ENCODE results near the gene ROBO1.

Gene ROBO1

GRCh38 chr3:79250746-79251145 lies 517.1 kb downstream of the ROBO1 start:
- H3K27ac ChIP-seq, result no peak overlapping the region
- TF ChIP-seq ZFX (IDR thresholded peaks at IDR 0.05), result no peak
- TF ChIP-seq, protein P1, sequence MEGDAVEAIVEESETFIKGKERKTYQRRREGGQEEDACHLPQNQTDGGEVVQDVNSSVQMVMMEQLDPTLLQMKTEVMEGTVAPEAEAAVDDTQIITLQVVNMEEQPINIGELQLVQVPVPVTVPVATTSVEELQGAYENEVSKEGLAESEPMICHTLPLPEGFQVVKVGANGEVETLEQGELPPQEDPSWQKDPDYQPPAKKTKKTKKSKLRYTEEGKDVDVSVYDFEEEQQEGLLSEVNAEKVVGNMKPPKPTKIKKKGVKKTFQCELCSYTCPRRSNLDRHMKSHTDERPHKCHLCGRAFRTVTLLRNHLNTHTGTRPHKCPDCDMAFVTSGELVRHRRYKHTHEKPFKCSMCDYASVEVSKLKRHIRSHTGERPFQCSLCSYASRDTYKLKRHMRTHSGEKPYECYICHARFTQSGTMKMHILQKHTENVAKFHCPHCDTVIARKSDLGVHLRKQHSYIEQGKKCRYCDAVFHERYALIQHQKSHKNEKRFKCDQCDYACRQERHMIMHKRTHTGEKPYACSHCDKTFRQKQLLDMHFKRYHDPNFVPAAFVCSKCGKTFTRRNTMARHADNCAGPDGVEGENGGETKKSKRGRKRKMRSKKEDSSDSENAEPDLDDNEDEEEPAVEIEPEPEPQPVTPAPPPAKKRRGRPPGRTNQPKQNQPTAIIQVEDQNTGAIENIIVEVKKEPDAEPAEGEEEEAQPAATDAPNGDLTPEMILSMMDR (conservative IDR thresholded peaks at IDR 0.05), result no peak

DNA sequence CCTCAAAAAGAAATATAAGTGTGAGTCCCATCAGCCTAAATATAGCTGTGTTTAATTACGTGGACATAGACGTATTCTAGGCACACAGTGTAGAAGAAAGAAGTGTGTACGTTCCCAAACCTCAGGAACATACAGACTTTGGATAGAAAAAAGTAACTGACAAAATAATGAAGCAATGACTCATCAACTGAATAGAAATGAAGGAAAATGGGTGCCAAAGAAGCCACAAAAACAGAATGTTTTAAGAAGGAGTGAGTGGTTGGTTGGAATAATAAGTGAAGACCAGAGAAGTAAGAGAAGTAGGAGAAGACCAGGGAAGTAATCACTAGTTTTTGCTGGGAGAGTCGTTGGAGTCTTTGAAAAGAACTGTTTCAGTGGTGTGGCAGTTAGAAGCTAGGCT lies 518.1 kb downstream of the ROBO1 start:
- TF ChIP-seq ZFX (IDR thresholded peaks at IDR 0.05), result no peak
- TF ChIP-seq, protein P1 (conservative IDR thresholded peaks at IDR 0.05), result no peak
- no peak overlapping the region for H3K27ac ChIP-seq

DNA sequence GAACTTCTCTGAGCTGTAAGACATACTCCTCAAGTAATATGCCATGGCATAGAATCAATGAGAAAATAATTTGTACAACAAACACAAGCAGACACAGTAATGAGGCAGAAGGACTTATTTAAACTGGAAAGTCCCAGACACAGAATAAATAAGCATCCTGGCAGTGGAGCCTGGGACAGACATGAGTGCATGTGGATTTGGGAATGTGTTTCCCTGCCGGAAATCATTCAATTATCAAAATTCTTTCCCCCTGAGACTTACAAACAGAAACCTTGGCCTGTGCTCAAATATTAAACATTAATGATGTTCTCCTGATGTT lies 520.1 kb downstream of the ROBO1 start:
- no peak overlapping the region for H3K27ac ChIP-seq

DNA sequence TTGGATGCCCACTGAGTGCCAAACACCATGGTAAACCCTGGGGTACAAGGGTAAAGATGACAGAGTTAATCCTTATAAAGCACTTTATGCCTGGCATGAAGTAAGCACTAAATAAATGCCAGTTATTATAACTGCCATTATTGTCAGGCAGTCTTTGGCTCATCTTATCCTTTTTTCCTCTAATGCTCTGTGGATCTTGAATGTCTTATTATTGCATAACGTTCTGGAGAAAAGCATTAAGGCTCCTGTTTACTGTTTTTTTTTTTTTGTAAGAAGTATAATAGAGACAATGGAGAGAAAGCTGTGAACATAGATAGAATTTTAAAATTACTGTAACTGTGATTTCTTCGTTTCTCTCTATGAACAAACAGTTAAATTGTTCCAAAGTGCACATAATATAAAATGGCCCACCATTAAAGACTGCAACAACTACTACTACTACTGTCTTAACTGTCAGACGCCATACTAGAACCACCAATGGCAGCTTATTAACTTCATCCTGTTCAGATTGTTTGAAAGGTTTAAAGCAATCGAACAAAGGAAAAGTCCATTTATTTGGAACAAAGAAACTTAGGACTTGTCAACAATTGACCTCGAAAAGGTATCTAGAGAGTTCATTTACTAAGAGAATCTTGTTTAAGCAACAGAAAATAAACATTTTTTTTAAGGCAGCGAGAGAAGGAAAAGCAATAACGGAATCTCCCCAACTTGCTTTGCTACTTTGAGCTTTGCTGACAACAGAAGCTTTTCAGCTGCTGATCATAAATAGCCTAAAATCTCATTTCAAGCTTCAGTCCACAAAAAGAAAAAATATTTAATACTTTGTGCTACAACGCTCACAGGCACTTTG lies 520.7 kb downstream of the ROBO1 start:
- no peak overlapping the region for H3K27ac ChIP-seq
- no peak for TF ChIP-seq ZFX (IDR thresholded peaks at IDR 0.05)
- TF ChIP-seq, protein P1 (conservative IDR thresholded peaks at IDR 0.05), result no peak

More for the DNA sequence above, 520.1 kb downstream of the ROBO1 start:
- TF ChIP-seq ZFX (IDR thresholded peaks at IDR 0.05), result no peak
- TF ChIP-seq, protein P1 (conservative IDR thresholded peaks at IDR 0.05), result no peak

GRCh38 chr3:79245284-79246138 lies 522.3 kb downstream of the ROBO1 start:
- no peak for TF ChIP-seq ZFX (IDR thresholded peaks at IDR 0.05)
- TF ChIP-seq, protein P1 (conservative IDR thresholded peaks at IDR 0.05), result no peak
- no peak overlapping the region for H3K27ac ChIP-seq

GRCh38 chr3:79236496-79236895 lies 531.3 kb downstream of the ROBO1 start:
- no peak overlapping the region for H3K27ac ChIP-seq
- no peak for TF ChIP-seq ZFX (IDR thresholded peaks at IDR 0.05)
- TF ChIP-seq, protein P1 (conservative IDR thresholded peaks at IDR 0.05), result no peak
